HG03575 (cell line): ENCODE data around the gene MAPK8.

Experiments used
- ATAC-seq: cut with Tn5 transposase; IDR thresholded peaks from one replicate; pipeline ENCODE4 v1.9.1; 2021; ENCODE audit not compliant: unreplicated experiment, insufficient number of reproducible peaks, low FRiP score; ENCODE audit errors: extremely low read depth

MAPK8 gene

GRCh38 chr10:48464871-48465736 is 158.6 kb downstream of the MAPK8 start:
- ATAC-seq: no peak

- ATAC-seq: no peak
Measured at GRCh38 chr10:48465860-48466521, 159.5 kb downstream of the MAPK8 start.

- no peak for ATAC-seq
Measured at GRCh38 chr10:48466611-48467240, 160.2 kb downstream of the MAPK8 start.

GRCh38 chr10:48467669-48468068 is 161.2 kb downstream of the MAPK8 start:
- no peak for ATAC-seq

- ATAC-seq: no peak
Measured at GRCh38 chr10:48468130-48468790, 161.8 kb downstream of the MAPK8 start.

GRCh38 chr10:48468866-48469511 is 162.5 kb downstream of the MAPK8 start:
- no peak for ATAC-seq

GRCh38 chr10:48469516-48470020 is 163.1 kb downstream of the MAPK8 start:
- no peak for ATAC-seq

- ATAC-seq: no peak
Measured at GRCh38 chr10:48470115-48470892, 163.8 kb downstream of the MAPK8 start.

GRCh38 chr10:48470893-48471805 is 164.7 kb downstream of the MAPK8 start:
- no peak for ATAC-seq

- no peak for ATAC-seq
Measured at GRCh38 chr10:48472501-48473069, 166.1 kb downstream of the MAPK8 start.

- no peak for ATAC-seq
Measured at GRCh38 chr10:48473704-48474103, 167.2 kb downstream of the MAPK8 start.

- no peak for ATAC-seq
Measured at GRCh38 chr10:48474765-48475365, 168.4 kb downstream of the MAPK8 start.

GRCh38 chr10:48475943-48476278 is 169.4 kb downstream of the MAPK8 start:
- ATAC-seq: no peak

- ATAC-seq: no peak
Measured at GRCh38 chr10:48476279-48476982, 170.0 kb downstream of the MAPK8 start.

GRCh38 chr10:48477141-48477540 is 170.7 kb downstream of the MAPK8 start:
- ATAC-seq: no peak

GRCh38 chr10:48477616-48478015 is 171.1 kb downstream of the MAPK8 start:
- no peak for ATAC-seq
